ENCODE results near the gene CIAPIN1. TPM values are rescaled to one million over a fixed set of nuclear protein-coding genes. Genes with fewer than 3 reads are reported as not detected.

The CIAPIN1 gene
- total RNA-seq, 1 experiment from 2014 or later: 68.5 TPM

GRCh38 chr16:57385083-57385482 lies 62.1 kb downstream of the CIAPIN1 start:
- Histone ChIP-seq H3K9me3 (ENCODE audit: control insufficient read depth in 1 of 2, insufficient read depth in 1 of 2, low read depth in 1 of 2, low read length in 2 of 2) (no peaks in the 10 kb centered on the region), H2AFZ (ENCODE audit: low read depth, low read length, poor library complexity, severe bottlenecking) (no peak overlapping the region), H3K4me2 (ENCODE audit: low read length) (no peak overlapping the region), H3K36me3 (ENCODE audit: control insufficient read depth in 1 of 2, insufficient read depth in 2 of 2, low read length in 2 of 2) (no peaks in the 10 kb centered on the region), H3K4me1 (ENCODE audit: control insufficient read depth in 1 of 2, insufficient read depth in 2 of 2, low read length in 2 of 2) (peaks cover 0 to 17% of the 10 kb centered on the region in 2 experiments; a peak in 2 of 4 replicates), H3K79me2 (ENCODE audit: insufficient read depth, low read length) (no peaks in the 10 kb centered on the region), H3K9me2 (ENCODE audit: insufficient read depth) (no peaks in the 10 kb centered on the region), H3K27me3 (ENCODE audit: insufficient read depth, low read length) (0 out of 2 replicates have a peak, but pooled peaks cover 3% of the 10 kb centered on the region), H4K20me1 (ENCODE audit: insufficient read depth) (no peaks in the 10 kb centered on the region), H3K4me3 (replicated peaks in 1 of 2; ENCODE audit: low read depth in 1 of 2, low read length in 2 of 2) (no peak overlapping the region), H3K9ac (ENCODE audit: low read length) (no peak overlapping the region), H3K27ac (ENCODE audit: low read depth, low read length) (no peak overlapping the region)
- ATAC-seq (no peak), DNase-seq (ENCODE audit: low read depth, low spot score) (no peak)
- ChIA-PET RAD21 (ENCODE audit: low non-redundant PET in 1 of 2, low total read pairs in 2 of 2, uncharacterized antibody in 2 of 2, unreplicated experiment in 2 of 2) (no interaction called here), CTCF (no interaction called here), POLR2A (no interaction called here)
- no TSS peak for BruUV-seq (replicated peaks)
- TF ChIP-seq TCF7L2 (IDR thresholded peaks at IDR 0.05; ENCODE audit: borderline replicate concordance, extremely low read depth, insufficient read depth, insufficient read length): no peak
- TF ChIP-seq MAX (IDR thresholded peaks at IDR 0.05): no peak
- TF ChIP-seq FOSL1 (IDR thresholded peaks at IDR 0.05; ENCODE audit: low read depth): no peak
- no peak for TF ChIP-seq EZH2phosphoT487 (IDR thresholded peaks at IDR 0.05; ENCODE audit: borderline replicate concordance)
- TF ChIP-seq CEBPB (IDR thresholded peaks at IDR 0.05; ENCODE audit: low read depth): no peak
- no peak for TF ChIP-seq SP1 (IDR thresholded peaks at IDR 0.05; ENCODE audit: low read depth)
- no peak for TF ChIP-seq EGR1 (IDR thresholded peaks at IDR 0.05; ENCODE audit: low read depth)
- no peak for TF ChIP-seq JUND (IDR thresholded peaks at IDR 0.05)
- no peak for TF ChIP-seq ZBTB33 (IDR thresholded peaks at IDR 0.05; ENCODE audit: extremely low read depth, insufficient replicate concordance, low read length)
- TF ChIP-seq ZNF274 (IDR thresholded peaks at IDR 0.05; ENCODE audit: low read depth, low read length): no peak
- no peak for TF ChIP-seq SIN3A (IDR thresholded peaks at IDR 0.05; ENCODE audit: low read depth)
- no peak for TF ChIP-seq RAD21 (IDR thresholded peaks at IDR 0.05; ENCODE audit: low read depth)
- TF ChIP-seq ZFX (IDR thresholded peaks at IDR 0.05): no peak
- TF ChIP-seq EZH2 (IDR thresholded peaks at IDR 0.05): no peak
- TF ChIP-seq REST (IDR thresholded peaks at IDR 0.05; ENCODE audit: low read depth): no peak
- TF ChIP-seq CTCF (IDR thresholded peaks at IDR 0.05 in 2 of 3, conservative IDR thresholded peaks at IDR 0.05 in 1 of 3; ENCODE audit: borderline replicate concordance in 1 of 3, insufficient read depth in 1 of 3, low read depth in 2 of 3, low read length in 2 of 3): no peak
- intact Hi-C loops (cut with micrococcal nuclease): no loop called here
